HepG2 (cell line): ENCODE results near the gene INTS6. TPM values are rescaled to one million over a fixed set of nuclear protein-coding genes. Genes with fewer than 3 reads are reported as not detected.

ENCODE experiments used
- ATAC-seq: fragments of 200-7000 bp; cut with Tn5 transposase; 3 replicates; pipeline ENCODE4 v1.9.1; 2020; ENCODE audit warnings: mild to moderate bottlenecking, moderate library complexity
- BruUV-seq: library from RNA; stranded (reverse); fragments of 400-500 nt; replicated peaks from 2 replicates; lab custom pipeline; 2021; lab: Mats Ljungman, UMichigan
- CTCF ChIA-PET: fragments of 300-600 bp; formaldehyde crosslinking; extraction: SDS; loops from one replicate; lab custom pipeline; 2021; ENCODE audit warnings: low total read pairs, inconsistent platforms, low intra/inter-chr PET ratio; lab: Yijun Ruan, JAX
- POLR2A ChIA-PET: fragments of 350-600 bp; sonication (Branson Sonifier 250); formaldehyde crosslinking; loops from one replicate; lab custom pipeline; 2020; ENCODE audit warnings: antibody characterized with exemption, inconsistent platforms; lab: Yijun Ruan, JAX
- DNase-seq: peaks from one replicate; pipeline ENCODE4 v3.0.0-alpha.2; 2015; ENCODE audit warnings: low spot score
- FAIRE-seq: peaks from 3 replicates; lab custom pipeline; 2011; peaks lifted over from hg19 to GRCh38; lab: Jason Lieb, UNC
- H2AFZ ChIP-seq: one replicate; pipeline ENCODE4 v1.6.1; 2011; ENCODE audit warnings: low read length, inconsistent platforms
- H3K27ac ChIP-seq: fragments of 300-600 bp; 3 replicates; pipeline ENCODE4 v1.8.0; 2011; ENCODE audit warnings: mixed run types, mild to moderate bottlenecking, mixed read lengths, low read length, inconsistent platforms; ENCODE audit not compliant: insufficient read depth; ENCODE audit errors: extremely low read length
- H3K27me3 ChIP-seq, 2 experiments: fragments of 200-600 bp in 1 of 2; 2 replicates in 1 of 2; 3 replicates in 1 of 2; pipeline versions ENCODE4 v1.6.0 to v1.8.0; 2011; ENCODE audit warnings: low read length in 2 of 2, mild to moderate bottlenecking in 2 of 2, moderate library complexity in 2 of 2, inconsistent platforms in 1 of 2; ENCODE audit not compliant: insufficient read depth in 2 of 2, control insufficient read depth in 1 of 2
- H3K36me3 ChIP-seq, 2 experiments: fragments of 200-600 bp in 1 of 2; replicated peaks in 1 of 2; 2 replicates in 1 of 2; 3 replicates in 1 of 2; pipeline versions ENCODE4 v1.5.1 to v1.8.0; 2011; ENCODE audit warnings: low read length in 2 of 2, inconsistent platforms in 1 of 2; ENCODE audit not compliant: insufficient read depth in 2 of 2, control insufficient read depth in 1 of 2
- H3K4me1 ChIP-seq: 2 replicates; pipeline ENCODE4 v1.5.1; 2012; ENCODE audit warnings: low read length, inconsistent platforms; ENCODE audit not compliant: insufficient read depth
- H3K4me2 ChIP-seq: 2 replicates; pipeline ENCODE4 v1.6.0; 2011; ENCODE audit warnings: low read depth, low read length, inconsistent platforms
- H3K4me3 ChIP-seq, 3 experiments: fragments of 200-600 bp in 1 of 3; sonication (generic), shearing (Covaris generic) in 1 of 3; replicated peaks in 1 of 3; 2 replicates each; pipeline ENCODE4 v1.5.1; 2011 to 2016; ENCODE audit warnings: low read length in 3 of 3, inconsistent platforms in 2 of 3, low read depth in 2 of 3, mild to moderate bottlenecking in 2 of 3, control low read depth in 1 of 3, mixed read lengths in 1 of 3; ENCODE audit not compliant: insufficient read depth in 1 of 3
- H3K79me2 ChIP-seq: one replicate; pipeline ENCODE4 v1.6.1; 2011; ENCODE audit warnings: low read length, inconsistent platforms; ENCODE audit not compliant: insufficient read depth
- H3K9ac ChIP-seq: 2 replicates; pipeline ENCODE4 v1.6.0; 2011; ENCODE audit warnings: mild to moderate bottlenecking, low read depth, low read length, inconsistent platforms; ENCODE audit not compliant: insufficient read depth
- H3K9me3 ChIP-seq: 2 replicates; pipeline ENCODE4 v1.5.1; 2012; ENCODE audit warnings: mild to moderate bottlenecking, low read length
- H4K20me1 ChIP-seq: 2 replicates; pipeline ENCODE4 v1.6.0; 2011; ENCODE audit warnings: inconsistent platforms, mild to moderate bottlenecking, low read length, moderate library complexity; ENCODE audit not compliant: insufficient read depth
- CBX2 ChIP-seq, 2 experiments: fragments of 200-600 bp in 1 of 2; sonication (generic); formaldehyde crosslinking in 1 of 2; IDR thresholded peaks; 2 replicates each; pipeline versions ENCODE4 v1.7.0 to v1.8.1; 2018 to 2022; ENCODE audit warnings: low read depth in 2 of 2, low read length in 1 of 2, mild to moderate bottlenecking in 1 of 2, missing genetic modification reagents in 1 of 2
- DDIT3 ChIP-seq: sonication (generic); formaldehyde crosslinking; IDR thresholded peaks from 2 replicates; pipeline ENCODE4 v1.4.0; 2020; ENCODE audit warnings: mild to moderate bottlenecking, missing genetic modification reagents
- MTF1 ChIP-seq: sonication (generic); formaldehyde crosslinking; IDR thresholded peaks from 2 replicates; pipeline ENCODE4 v1.5.0; 2020; ENCODE audit warnings: missing genetic modification reagents
- NFIB ChIP-seq: sonication (generic); formaldehyde crosslinking; IDR thresholded peaks from 2 replicates; pipeline ENCODE4 v1.9.0; 2021; ENCODE audit warnings: missing genetic modification reagents, mild to moderate bottlenecking, borderline replicate concordance
- NR3C1 ChIP-seq: sonication (generic); formaldehyde crosslinking; IDR thresholded peaks from 2 replicates; pipeline ENCODE4 v1.4.0; 2020; ENCODE audit warnings: missing genetic modification reagents
- REL ChIP-seq: sonication (generic); formaldehyde crosslinking; conservative IDR thresholded peaks from 2 replicates; pipeline ENCODE4 v1.8.0; 2022; ENCODE audit warnings: mild to moderate bottlenecking, missing genetic modification reagents, moderate library complexity
- REPIN1 ChIP-seq: sonication (generic); formaldehyde crosslinking; IDR thresholded peaks from 2 replicates; pipeline ENCODE4 v1.8.0; 2022; ENCODE audit warnings: missing genetic modification reagents, low read depth, mild to moderate bottlenecking, borderline replicate concordance
- SP5 ChIP-seq: IDR thresholded peaks from 2 replicates; pipeline ENCODE4 v1.6.1; 2016; ENCODE audit warnings: low read depth, borderline replicate concordance
- TOPORS ChIP-seq: sonication (generic); formaldehyde crosslinking; IDR thresholded peaks from 2 replicates; pipeline ENCODE4 v1.8.0; 2023; ENCODE audit warnings: mild to moderate bottlenecking, missing genetic modification reagents
- TSC22D2 ChIP-seq: sonication (generic); formaldehyde crosslinking; IDR thresholded peaks from 2 replicates; pipeline ENCODE4 v1.5.1; 2020; ENCODE audit warnings: missing genetic modification reagents, mild to moderate bottlenecking, borderline replicate concordance
- ZBTB21 ChIP-seq: sonication (generic); formaldehyde crosslinking; IDR thresholded peaks from 2 replicates; pipeline ENCODE4 v1.4.0; 2020; ENCODE audit warnings: missing genetic modification reagents
- ZNF10 ChIP-seq: sonication (generic); formaldehyde crosslinking; IDR thresholded peaks from 2 replicates; pipeline ENCODE4 v1.4.0; 2020; ENCODE audit warnings: mild to moderate bottlenecking, low read depth, missing genetic modification reagents, borderline replicate concordance
- ZNF207 ChIP-seq: fragments of 450-650 bp; IDR thresholded peaks from 2 replicates; pipeline ENCODE4 v1.6.1; 2016; ENCODE audit warnings: antibody characterized with exemption, borderline replicate concordance
- ZNF432 ChIP-seq: sonication (generic); formaldehyde crosslinking; IDR thresholded peaks from 2 replicates; pipeline ENCODE4 v1.5.0; 2020; ENCODE audit warnings: missing genetic modification reagents, mild to moderate bottlenecking, borderline replicate concordance
- ZNF775 ChIP-seq: sonication (generic); formaldehyde crosslinking; IDR thresholded peaks from 2 replicates; pipeline ENCODE4 v1.4.0; 2020; ENCODE audit warnings: missing genetic modification reagents, mild to moderate bottlenecking, moderate library complexity, borderline replicate concordance
- WGBS: methylation state at CpG from one replicate; pipeline ENCODE4 v1.1.6; 2017; ENCODE audit warnings: low lambda C conversion rate; 5-methylcytosine and 5-hydroxymethylcytosine counted together
- in situ Hi-C: cut with HindIII; loops from 2 replicates; pipeline ENCODE4 v1.10.0; 2017; ENCODE audit warnings: low pct_unique_long_range_greater_than_20kb; ENCODE audit not compliant: extremely low pct_ligation_motif_present
- intact Hi-C: fragments of 100-400 bp; cut with micrococcal nuclease; formaldehyde crosslinking; loops from one replicate; pipeline ENCODE4 v1.10.0; 2022; ENCODE audit not compliant: unreplicated experiment
- polyA plus RNA-seq, 8 experiments: library from polyadenylated mRNA; depleted of rRNA in 3 of 8; stranded (reverse) in 7 of 8; unstranded in 1 of 8; fragments of >200 nt; fragmentation: Illumina TruSeq in 4 of 8; extraction: Trizol in 4 of 8; gene quantifications; 2 replicates each; pipeline versions ENCODE4 v1.2.1 to v1.2.3, GENCODE V29; 2011 to 2016; ENCODE audit warnings: low read depth in 4 of 8, missing spikeins in 1 of 8, mixed read lengths in 1 of 8; ENCODE audit not compliant: insufficient read depth in 1 of 8
- total RNA-seq, 5 experiments: library from RNA; depleted of rRNA; stranded (reverse); fragments of >200 nt; fragmentation: Illumina TruSeq; extraction: Trizol; gene quantifications; 2 replicates each; pipeline ENCODE4 v1.2.3, GENCODE V29; 2016; ENCODE audit warnings: low read depth in 1 of 5
- TF ChIP-seq, protein P1 (sequence below): sonication (generic); formaldehyde crosslinking; IDR thresholded peaks from 2 replicates; pipeline ENCODE4 v1.4.0; 2020; ENCODE audit warnings: missing genetic modification reagents, borderline replicate concordance

Gene INTS6
- total and polyA plus RNA-seq, 2 of the 13 experiments (the other 11 are each of a cell fraction or from before 2014, with no cell fraction given): 27.9 to 38.4 TPM

DNA sequence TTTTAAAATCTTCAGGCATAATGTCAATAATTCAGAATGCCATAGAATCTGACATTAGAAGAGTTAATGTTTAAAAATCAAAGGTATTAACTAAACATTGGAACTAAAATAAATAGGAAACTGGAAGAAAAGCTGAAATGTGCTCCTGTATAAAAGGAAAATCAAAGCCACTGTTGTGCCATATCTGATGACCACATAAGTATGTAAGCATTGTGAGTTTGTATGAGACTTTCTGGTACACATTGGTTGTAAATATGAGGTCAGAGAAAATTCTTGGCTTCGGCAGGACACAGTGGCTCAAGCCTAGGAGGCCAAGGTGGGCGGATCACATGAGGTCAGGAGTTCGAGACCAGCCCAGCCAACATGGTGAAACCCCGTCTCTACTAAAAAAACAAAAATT lies 48.3 kb upstream of the INTS6 start:
- DNase-seq (no peak), ATAC-seq (no peak), FAIRE-seq (no peak)
- Histone ChIP-seq H3K27ac (no peak overlapping the region), H2AFZ (no peak overlapping the region), H3K27me3 (no peaks in the 10 kb centered on the region; a peak in 2 of 5 replicates), H3K9me3 (no peaks in the 10 kb centered on the region), H3K4me3 (no peak overlapping the region), H3K36me3 (no peaks in the 10 kb centered on the region), H3K4me2 (no peak overlapping the region), H4K20me1 (no peaks in the 10 kb centered on the region), H3K4me1 (peaks cover 37% of the 10 kb centered on the region), H3K9ac (no peak overlapping the region), H3K79me2 (no peaks in the 10 kb centered on the region)
- POLR2A ChIA-PET: interaction anchor here (2.1 kb wide), 1 partner anchor 48 kb away, joined by 10 read pairs; the partner anchor contains the start of gene INTS6
- CTCF ChIA-PET: no interaction called here
- TF ChIP-seq ZBTB21 (CRISPR knock-in tag) (peak; percentile 62), TSC22D2 (CRISPR knock-in tag) (no peak)
- intact Hi-C loops: no loop called here
- BruUV-seq: no TSS peak
- WGBS: 38% methylated on average over 4 of the region's 4 CpGs
- in situ Hi-C loops: no loop called here

- TF ChIP-seq DDIT3 (CRISPR knock-in tag) (no peak), ZNF775 (no peak), ZNF10 (CRISPR knock-in tag) (no peak), CBX2 (IDR thresholded peaks at IDR 0.05; ENCODE audit: low read depth, low read length) (no peak), CBX2 (CRISPR knock-in tag; IDR thresholded peaks at IDR 0.05; ENCODE audit: low read depth) (no peak), REL (CRISPR knock-in tag) (no peak), ZNF432 (CRISPR knock-in tag) (no peak), SP5 (no peak), REPIN1 (no peak), NFIB (CRISPR knock-in tag) (no peak), TOPORS (no peak), ZNF207 (no peak), MTF1 (no peak), NR3C1 (no peak)
- TF ChIP-seq, protein P1, sequence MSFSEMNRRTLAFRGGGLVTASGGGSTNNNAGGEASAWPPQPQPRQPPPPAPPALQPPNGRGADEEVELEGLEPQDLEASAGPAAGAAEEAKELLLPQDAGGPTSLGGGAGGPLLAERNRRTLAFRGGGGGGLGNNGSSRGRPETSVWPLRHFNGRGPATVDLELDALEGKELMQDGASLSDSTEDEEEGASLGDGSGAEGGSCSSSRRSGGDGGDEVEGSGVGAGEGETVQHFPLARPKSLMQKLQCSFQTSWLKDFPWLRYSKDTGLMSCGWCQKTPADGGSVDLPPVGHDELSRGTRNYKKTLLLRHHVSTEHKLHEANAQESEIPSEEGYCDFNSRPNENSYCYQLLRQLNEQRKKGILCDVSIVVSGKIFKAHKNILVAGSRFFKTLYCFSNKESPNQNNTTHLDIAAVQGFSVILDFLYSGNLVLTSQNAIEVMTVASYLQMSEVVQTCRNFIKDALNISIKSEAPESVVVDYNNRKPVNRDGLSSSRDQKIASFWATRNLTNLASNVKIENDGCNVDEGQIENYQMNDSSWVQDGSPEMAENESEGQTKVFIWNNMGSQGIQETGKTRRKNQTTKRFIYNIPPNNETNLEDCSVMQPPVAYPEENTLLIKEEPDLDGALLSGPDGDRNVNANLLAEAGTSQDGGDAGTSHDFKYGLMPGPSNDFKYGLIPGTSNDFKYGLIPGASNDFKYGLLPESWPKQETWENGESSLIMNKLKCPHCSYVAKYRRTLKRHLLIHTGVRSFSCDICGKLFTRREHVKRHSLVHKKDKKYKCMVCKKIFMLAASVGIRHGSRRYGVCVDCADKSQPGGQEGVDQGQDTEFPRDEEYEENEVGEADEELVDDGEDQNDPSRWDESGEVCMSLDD: no peak
- TF ChIP-seq, all 625 proteins: peak for 0
Observed at GRCh38 chr13:51500687-51501086, 47.9 kb upstream of the INTS6 start.

More at GRCh38 chr13:51500687-51501086, 47.9 kb upstream of the INTS6 start:
- Histone ChIP-seq H3K4me3 (no peak overlapping the region), H3K9me3 (no peaks in the 10 kb centered on the region), H3K27ac (no peak overlapping the region), H4K20me1 (no peaks in the 10 kb centered on the region), H3K79me2 (no peaks in the 10 kb centered on the region), H3K4me2 (no peak overlapping the region), H3K4me1 (peaks cover 37% of the 10 kb centered on the region), H2AFZ (no peak overlapping the region), H3K36me3 (no peaks in the 10 kb centered on the region), H3K9ac (no peak overlapping the region), H3K27me3 (no peaks in the 10 kb centered on the region; a peak in 2 of 5 replicates)
- ATAC-seq: no peak
- DNase-seq: no peak
- in situ Hi-C loops (no loop called here), intact Hi-C loops (no loop called here)
- WGBS: 3% methylated on average over 2 of the region's 2 CpGs
- no peak for FAIRE-seq
- ChIA-PET CTCF (no interaction called here), POLR2A (interaction anchor here (2.1 kb wide), 1 partner anchor 48 kb away, joined by 10 read pairs; the partner anchor contains the start of gene INTS6)
- BruUV-seq: no TSS peak
